ENCODE data around the gene RCAN2. TPM values are rescaled to one million over a fixed set of nuclear protein-coding genes. Genes with fewer than 3 reads are reported as not detected.

RCAN2 gene
- total and polyA plus RNA-seq, 12 donors: 2.3 to 14.4 (median 6.5) TPM

- Histone ChIP-seq H3K36me3 (replicated peaks in 1 of 2) (no peaks in the 10 kb centered on the region), H3K27me3 (no peaks in the 10 kb centered on the region), H3K4me3 (no peak overlapping the region), H3K9me3 (replicated peaks in 1 of 3) (no peaks in the 10 kb centered on the region), H3K4me1 (replicated peaks in 1 of 2) (peaks cover 0 to 6% of the 10 kb centered on the region in 2 donors), H3K27ac (no peak overlapping the region)
- WGBS, 4 donors: 79 to 90% (median 86%) methylated on average over 3 of the region's 3 CpGs
- TF ChIP-seq CTCF (IDR thresholded peaks at IDR 0.05): no peak
- TF ChIP-seq POLR2A (IDR thresholded peaks at IDR 0.05): no peak
- intact Hi-C loops (cut with DNase I): loop anchor here (5.0 kb wide), 2 partner anchors 205 to 360 kb away; no protein-coding TSS in a partner anchor
- DNase-seq: no peak
Measured at GRCh38 chr6:46421939-46422338, 69.3 kb downstream of the RCAN2 start.

DNA sequence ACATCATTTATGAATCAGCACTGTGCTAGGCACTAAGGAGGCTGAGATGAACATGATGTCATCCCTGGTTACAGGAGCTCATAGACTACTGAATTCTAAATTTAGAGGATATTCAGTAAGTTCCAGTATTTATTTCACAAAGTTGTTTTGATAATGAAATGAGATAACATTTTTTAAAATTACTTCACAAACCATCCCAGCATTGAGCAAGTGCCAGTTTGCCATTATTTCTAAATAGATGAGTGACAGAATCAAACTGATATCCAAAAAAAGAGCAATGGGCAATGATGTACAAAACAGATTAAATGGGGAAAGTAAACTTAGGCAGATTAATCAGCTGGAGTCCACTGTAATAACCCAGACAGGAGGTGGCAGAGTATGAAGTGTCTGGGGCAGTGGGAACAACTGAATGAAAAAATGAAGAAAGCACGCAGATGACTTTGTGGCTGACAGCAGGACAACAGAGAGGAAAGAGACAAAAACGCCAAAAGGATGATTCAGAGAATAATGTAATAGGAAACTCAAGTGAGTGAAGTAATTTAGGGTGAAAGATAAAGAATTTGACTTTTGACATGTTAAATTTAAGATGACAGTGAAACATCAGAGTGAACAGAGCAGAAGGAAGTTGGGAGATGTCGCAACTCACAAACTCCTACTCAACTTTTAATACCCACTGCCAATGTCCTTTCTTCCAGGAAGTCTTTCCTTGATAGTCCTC lies 70.2 kb downstream of the RCAN2 start:
- no peak for DNase-seq
- Histone ChIP-seq H3K4me1 (replicated peaks in 1 of 2) (peaks cover 0 to 6% of the 10 kb centered on the region in 2 donors), H3K9me3 (replicated peaks in 1 of 3) (no peaks in the 10 kb centered on the region), H3K27ac (no peak overlapping the region), H3K27me3 (no peaks in the 10 kb centered on the region), H3K36me3 (replicated peaks in 1 of 2) (no peaks in the 10 kb centered on the region), H3K4me3 (no peak overlapping the region)
- intact Hi-C loops (cut with DNase I): loop anchor here (5.0 kb wide), 2 partner anchors 206 to 361 kb away; no protein-coding TSS in a partner anchor
- TF ChIP-seq POLR2A (IDR thresholded peaks at IDR 0.05) (no peak), CTCF (IDR thresholded peaks at IDR 0.05) (no peak)
- WGBS, 4 donors: 51 to 63% (median 57%) methylated on average over 3 of the region's 3 CpGs

GRCh38 chr6:46419576-46420002 lies 71.7 kb downstream of the RCAN2 start:
- Histone ChIP-seq H3K27ac (no peak overlapping the region), H3K9me3 (replicated peaks in 1 of 3) (no peaks in the 10 kb centered on the region), H3K4me3 (no peak overlapping the region), H3K27me3 (no peaks in the 10 kb centered on the region), H3K36me3 (replicated peaks in 1 of 2) (no peaks in the 10 kb centered on the region), H3K4me1 (replicated peaks in 1 of 2) (peaks cover 0 to 6% of the 10 kb centered on the region in 2 donors)
- TF ChIP-seq POLR2A (IDR thresholded peaks at IDR 0.05): no peak
- peak; percentile 65 to 89 (median 78) for TF ChIP-seq CTCF (IDR thresholded peaks at IDR 0.05)
- DNase-seq: peak; percentile 53 to 89 (median 61)
- WGBS, 4 donors: 0 to 1% (median 0%) methylated on average over 2 of the region's 2 CpGs
- intact Hi-C loops (cut with DNase I): loop anchor here (2.0 to 5.0 kb wide), 3 partner anchors 207 to 363 kb away; no protein-coding TSS in a partner anchor

DNA sequence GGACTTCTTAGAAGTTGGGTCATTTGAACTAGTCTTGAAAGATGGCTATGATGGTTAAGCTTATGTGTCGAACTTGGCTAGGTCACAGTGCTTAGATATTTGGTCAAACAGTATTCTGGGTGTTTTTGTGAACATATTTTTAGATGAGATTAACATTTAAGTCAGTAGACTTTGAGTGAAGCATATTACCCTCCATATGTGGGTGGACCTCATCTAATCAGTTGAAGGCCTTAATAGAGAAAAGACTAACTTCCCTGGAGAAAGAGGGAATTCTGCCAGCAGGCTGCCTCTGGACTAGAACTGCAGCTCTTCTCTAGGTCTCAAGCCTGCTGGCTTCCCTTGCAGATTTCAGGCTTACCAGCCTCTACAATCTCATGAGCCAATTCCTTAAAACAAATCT lies 76.9 kb downstream of the RCAN2 start:
- no peak for DNase-seq
- intact Hi-C loops (cut with DNase I): loop anchor here in 1 of 2 donors (5.0 kb wide), 1 partner anchor 192 kb away; no protein-coding TSS in a partner anchor
- Histone ChIP-seq H3K9me3 (replicated peaks in 1 of 3) (no peaks in the 10 kb centered on the region), H3K27me3 (no peaks in the 10 kb centered on the region), H3K4me3 (no peak overlapping the region), H3K4me1 (replicated peaks in 1 of 2) (peaks cover 0 to 8% of the 10 kb centered on the region in 2 donors), H3K36me3 (replicated peaks in 1 of 2) (no peaks in the 10 kb centered on the region), H3K27ac (no peak overlapping the region)
- no peak for TF ChIP-seq CTCF (IDR thresholded peaks at IDR 0.05)
- TF ChIP-seq POLR2A (IDR thresholded peaks at IDR 0.05): no peak
- 0 to 98% (median 73%) methylated on average over 1 of the region's 1 CpG for WGBS, 4 donors

All from adrenal gland (tissue), 12 donors.